ENCODE data around the gene PLCXD3.

GRCh38 chr5:41339339-41339738, 171.1 kb downstream of the PLCXD3 start:
- TF ChIP-seq CTCF (IDR thresholded peaks at IDR 0.05) (no peak), SIN3A (IDR thresholded peaks at IDR 0.05; ENCODE audit: borderline replicate concordance, insufficient read depth, low read depth, low read length) (no peak), REST (IDR thresholded peaks at IDR 0.05; ENCODE audit: insufficient read depth in 1 of 2, low read depth in 2 of 2, low read length in 1 of 2) (no peak)

Data from Panc1 (cell line).